ENCODE data around the gene CAMTA1.

CAMTA1 gene

DNA sequence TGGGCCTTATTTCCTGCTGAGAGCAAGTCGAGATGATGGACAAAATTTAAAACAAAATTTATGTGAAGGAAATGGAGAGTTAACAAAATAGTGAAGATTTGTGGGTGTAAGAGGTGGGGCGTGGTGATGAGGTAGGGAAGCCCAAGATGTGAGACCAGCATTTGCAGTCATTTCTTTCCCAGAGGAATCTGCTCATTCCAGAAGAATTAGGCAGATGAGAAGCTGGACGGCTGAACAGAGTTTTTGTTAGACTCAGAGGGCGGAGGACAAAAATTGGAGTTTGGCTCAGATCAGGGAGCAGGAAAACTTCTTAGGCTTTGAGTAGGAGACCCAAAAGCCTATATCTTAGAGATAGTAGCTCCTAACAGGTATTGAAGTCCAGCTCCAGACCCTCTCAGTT is 65.3 kb downstream of the CAMTA1 start:
- DNase-seq: no peak

GRCh38 chr1:6852136-6852890 is 67.1 kb downstream of the CAMTA1 start:
- DNase-seq: no peak

- no peak for DNase-seq
Observed at GRCh38 chr1:6854166-6854565, 68.9 kb downstream of the CAMTA1 start.

- DNase-seq: no peak
Observed at GRCh38 chr1:6857831-6858230, 72.6 kb downstream of the CAMTA1 start.

- no peak for DNase-seq
Observed at GRCh38 chr1:6858596-6858995, 73.3 kb downstream of the CAMTA1 start.

GRCh38 chr1:6859415-6860343 is 74.4 kb downstream of the CAMTA1 start:
- no peak for DNase-seq

DNA sequence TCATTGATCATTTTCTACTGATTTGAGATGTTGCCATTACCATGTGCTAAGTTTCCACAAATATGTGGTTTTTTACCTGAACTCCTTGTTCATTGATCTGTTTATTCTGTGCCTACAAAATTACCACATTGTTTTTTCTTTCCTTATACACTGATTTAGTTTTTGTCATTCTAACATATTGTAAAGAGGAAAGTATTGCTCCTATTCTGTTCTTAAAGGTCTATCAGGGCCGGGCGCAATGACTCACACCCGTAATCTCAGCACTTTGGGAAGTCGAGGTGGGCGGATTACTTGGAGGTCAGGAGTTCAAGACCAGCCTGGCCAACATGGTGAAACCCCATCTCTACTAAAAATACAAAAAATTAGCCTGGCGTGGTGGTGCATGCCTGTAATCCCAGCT is 75.1 kb downstream of the CAMTA1 start:
- no peak for DNase-seq

DNA sequence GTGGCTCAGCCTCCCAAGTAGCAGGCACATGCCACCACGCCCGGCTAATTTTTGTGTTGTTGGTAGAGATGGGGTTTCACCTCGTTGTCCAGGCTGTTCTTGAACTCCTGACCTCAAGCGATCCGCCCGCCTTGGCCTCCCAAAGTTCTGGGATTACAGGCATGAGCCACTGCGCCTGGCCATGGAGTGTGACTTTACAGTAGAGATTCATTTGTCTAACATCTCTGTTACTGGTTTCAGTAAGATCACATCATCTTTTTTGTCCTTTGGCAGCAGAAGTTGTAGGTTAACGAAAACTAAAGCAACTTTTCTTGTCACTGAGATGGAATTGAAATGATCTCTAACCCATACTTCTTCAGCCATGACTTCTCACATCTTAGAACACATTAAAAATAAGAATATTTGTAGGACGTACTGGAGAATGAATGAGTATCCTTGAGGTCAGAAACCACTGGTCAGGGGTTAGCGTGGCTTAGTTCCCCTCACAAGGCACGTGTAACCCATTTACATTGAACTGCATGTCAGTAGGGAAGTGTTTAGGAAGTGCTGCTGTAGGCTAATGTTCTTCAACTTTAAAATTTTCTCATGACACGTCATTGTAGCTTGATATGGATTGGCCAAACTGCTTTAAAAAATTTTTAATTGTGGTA is 75.9 kb downstream of the CAMTA1 start:
- no peak for DNase-seq

DNA sequence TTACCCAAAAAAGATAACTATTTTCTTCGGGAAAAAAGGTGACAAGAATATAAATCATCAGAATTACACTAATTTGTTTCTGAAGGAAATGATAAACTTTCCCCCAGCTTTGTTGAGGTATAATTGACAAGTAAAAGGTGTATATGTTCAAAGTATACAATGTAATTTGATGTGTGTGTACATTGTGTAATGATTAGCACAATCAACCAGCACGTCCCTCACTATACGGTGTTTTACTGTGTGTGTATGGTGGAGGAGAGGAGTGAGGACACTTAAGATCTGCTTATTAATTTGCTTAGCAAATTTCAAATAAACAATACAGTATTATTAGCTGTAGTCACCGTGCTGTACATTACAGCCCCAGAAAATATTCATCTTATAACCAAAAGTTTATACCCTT is 77.7 kb downstream of the CAMTA1 start:
- no peak for DNase-seq

DNA sequence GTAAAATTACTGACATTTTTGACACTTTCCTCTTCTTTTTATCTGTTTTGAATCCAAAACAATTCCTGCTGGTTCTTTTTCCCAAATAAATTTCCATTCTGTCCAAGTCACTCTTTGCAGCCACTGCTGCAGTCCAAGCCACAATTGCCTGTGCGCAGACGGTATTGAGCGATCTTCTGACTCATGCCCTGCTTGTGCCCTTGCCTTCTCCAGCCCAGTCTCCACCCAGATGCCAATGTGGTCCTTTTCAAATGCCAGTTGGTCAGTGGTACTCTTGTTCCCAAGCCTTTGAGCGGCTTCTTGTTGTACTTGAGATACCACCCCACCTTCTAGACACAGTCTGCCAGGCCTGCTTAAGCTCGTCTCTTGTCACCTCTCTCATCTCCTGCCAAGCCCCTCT is 78.9 kb downstream of the CAMTA1 start:
- DNase-seq: no peak

GRCh38 chr1:6866825-6867224 is 81.6 kb downstream of the CAMTA1 start:
- no peak for DNase-seq

- no peak for DNase-seq
Observed at GRCh38 chr1:6867321-6867720, 82.1 kb downstream of the CAMTA1 start.

DNA sequence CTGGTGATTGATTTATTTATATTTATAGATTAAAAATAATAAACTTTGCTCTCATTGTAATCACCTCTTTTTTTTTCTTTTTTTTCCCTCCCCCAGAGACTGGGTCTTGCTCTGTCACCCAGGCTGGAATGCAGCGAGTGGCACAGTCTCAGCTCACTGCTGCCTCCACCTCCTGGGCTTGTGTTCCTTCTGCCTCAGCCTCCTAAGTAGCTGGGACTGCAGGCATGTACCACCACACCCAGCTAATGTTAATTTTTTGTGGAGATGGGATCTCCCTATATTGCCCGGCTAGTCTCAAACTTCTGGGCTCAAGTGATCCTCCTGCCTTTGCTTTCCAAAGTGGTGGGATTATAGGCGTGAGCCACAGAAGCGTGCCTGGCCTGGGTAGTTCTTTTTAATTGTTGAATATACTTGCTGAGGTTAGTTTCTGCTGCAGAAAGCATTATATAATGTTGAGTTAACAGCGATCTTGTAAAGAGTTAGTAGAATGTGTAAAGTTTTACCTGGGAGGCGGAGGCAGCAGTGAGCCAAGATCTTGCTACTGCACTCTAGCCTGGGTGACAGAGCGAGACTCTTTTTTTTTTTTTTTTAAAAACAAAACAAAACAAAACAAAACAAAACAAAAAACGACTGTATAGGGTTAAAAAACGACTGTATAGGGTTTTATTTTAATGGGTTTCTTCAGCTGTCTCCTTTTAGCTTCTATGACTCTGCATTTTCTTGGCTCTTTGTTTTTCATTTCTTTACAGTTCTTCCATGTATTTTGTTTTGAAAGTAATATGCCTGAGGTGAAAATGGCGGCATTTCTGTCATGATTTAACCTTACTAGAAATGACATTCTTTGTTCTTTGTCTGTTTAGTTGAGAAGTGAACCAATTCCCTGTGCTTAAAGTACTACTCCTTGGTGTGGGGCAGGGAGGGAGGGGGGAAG is 82.7 kb downstream of the CAMTA1 start:
- no peak for DNase-seq

GRCh38 chr1:6868660-6869380 is 83.6 kb downstream of the CAMTA1 start:
- DNase-seq: peak in 10 of 51 donors; percentile 6 to 57 (median 24)

DNA sequence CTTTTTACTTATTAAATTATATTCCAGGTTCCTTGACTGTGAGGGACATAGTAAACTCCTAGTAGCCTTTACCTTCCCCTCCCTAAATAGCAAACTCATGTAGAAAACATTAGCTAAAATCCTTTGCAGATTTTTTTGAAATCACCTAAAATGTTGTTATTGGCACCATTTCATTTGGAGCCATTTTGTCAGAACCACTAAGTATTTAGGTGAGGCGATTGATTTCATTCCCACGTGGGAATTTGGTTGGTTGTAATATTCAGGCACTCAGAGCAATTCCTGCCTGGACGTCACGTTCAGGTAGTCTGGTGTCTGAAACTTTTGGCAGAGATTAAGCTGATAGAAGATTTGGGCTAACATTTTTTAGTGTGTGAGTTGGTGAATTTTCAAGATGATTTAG is 84.3 kb downstream of the CAMTA1 start:
- no peak for DNase-seq

GRCh38 chr1:6870086-6870485 is 84.8 kb downstream of the CAMTA1 start:
- DNase-seq: no peak

DNA sequence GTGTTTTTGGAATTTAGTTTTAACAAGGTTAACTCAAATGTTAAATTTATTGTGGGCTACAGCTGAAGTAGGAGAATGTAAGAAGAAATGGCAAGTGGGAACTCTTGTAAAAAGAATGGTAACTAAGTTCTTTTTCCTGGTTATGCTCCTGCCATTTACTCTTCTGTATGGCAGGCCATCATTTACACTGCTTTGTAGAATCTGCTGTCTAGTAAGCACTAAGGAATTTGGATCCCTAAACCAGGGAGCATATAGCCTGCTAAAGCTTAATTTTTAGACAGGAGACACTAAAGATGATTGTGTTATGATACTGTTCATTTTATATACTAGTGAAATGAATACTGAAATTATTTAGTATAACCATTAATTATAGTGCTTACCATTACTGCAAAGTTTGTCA is 85.3 kb downstream of the CAMTA1 start:
- no peak for DNase-seq

DNA sequence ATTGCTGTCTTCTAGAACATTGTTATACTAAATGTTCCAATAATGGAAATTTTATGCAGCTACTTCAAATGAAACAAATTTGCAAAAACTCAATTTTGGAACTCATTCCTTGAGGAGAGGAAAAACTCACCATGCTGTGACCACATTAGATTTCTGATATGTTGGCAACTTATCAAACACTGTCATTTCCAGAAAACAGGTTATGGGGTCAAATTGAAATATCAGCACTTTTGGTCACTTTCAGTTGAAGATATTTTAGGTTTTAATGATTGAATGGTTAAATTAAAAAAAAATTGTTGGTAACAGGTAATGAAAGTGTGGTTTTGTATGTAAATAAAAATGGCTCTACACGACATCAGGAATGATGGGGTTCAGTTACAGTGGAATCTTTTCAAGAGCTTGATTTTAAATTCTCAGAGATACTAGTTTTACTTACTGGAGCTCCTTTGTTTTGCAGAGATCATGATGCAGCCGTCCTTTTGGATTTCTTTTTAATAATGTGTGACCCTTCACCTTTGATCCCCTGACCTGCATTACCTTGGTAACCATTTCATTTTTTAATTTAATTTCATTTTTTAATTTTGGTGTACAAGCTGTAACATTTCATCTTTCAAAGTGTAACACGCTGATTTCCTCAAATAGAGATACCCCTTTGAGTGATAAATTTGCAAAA is 86.2 kb downstream of the CAMTA1 start:
- DNase-seq: no peak

DNA sequence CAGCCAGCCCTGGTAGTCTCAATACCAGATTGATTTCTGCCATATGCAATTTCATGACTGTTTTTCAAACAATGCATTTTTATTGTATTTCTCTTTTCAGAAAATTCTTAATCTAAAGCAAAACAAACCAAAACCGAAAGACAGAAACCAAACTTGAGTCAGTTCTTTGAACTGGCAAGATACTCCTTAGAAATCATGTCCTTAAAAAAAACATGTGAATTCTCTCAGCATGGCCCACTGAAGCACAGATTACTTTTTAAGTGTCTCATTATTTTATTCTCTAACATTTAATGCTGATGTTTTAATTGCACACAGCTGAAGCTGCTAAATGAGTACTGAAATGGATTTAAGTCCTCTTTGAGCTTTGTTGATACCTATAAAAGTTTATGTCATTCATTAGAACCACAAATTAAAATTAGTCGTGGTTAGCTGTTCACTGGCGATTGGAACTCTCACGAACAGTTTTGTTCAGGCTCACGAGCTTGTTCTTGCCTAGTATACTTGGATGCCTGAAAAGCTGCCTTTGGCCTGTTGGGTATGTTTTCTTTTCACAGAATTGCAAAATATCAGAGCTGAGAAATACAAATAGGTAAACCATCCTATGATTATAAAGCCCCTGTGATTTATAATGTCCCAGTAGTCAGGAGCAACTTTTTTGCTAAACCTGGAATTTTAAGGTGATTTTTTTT is 87.5 kb downstream of the CAMTA1 start:
- no peak for DNase-seq

All from hypothalamus (tissue), 51 donors.